ENCODE data around the gene TTI1.
"Not testable (repeated sequence)": the region's sequence is repeated elsewhere in the genome, so short reads cannot be mapped to it uniquely, and the experiment has no call there.

Gene TTI1

DNA sequence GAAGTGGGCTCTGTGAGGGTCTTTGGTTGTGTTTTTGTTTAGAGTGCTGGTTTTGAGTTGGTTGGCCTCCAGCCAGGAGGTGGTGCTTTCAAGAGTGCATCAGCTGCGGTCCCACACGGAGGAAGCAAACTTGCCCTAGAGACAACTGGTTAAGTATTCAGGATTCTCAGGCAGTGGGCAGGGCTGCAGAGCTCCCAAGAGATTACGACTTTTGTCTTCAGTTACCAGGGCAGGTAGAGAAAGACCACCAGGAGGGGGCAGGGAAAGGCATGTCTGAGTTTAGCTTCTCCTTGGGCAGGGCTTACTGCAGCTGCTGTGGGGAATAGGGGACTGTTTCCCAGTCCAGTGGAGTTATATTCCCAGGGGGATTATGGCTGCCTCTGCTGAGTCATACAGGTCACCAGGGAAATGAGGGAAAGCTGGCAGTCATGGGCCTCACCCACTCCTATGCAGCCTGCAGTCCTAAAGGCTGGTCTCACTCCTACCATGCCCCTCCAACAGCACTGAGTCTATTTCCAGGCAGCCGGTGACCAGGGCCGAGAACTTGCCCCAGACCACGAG lies 64.3 kb downstream of the TTI1 start:
- DNase-seq (ENCODE audit: low read depth in 2 of 2) = no peak

DNA sequence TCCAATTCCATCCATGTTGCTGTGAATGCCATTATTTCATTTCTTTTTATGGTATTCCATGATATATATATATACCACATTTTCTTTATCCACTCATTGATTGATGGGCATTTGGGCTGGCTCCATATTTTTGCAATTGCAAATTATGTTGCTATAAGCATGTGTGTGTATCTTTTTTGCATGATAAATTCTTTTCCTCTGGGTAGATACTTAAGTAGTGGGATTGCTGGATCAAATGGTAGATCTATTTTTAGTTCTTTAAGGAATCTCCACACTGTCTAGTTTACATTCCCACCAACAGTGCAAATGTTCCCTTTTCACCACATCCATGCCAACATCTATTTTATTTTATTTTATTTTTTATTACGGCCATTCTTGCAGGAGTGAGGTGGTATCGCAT lies 69.8 kb downstream of the TTI1 start:
- DNase-seq (ENCODE audit: low read depth in 2 of 2) = not testable (repeated sequence)

DNA sequence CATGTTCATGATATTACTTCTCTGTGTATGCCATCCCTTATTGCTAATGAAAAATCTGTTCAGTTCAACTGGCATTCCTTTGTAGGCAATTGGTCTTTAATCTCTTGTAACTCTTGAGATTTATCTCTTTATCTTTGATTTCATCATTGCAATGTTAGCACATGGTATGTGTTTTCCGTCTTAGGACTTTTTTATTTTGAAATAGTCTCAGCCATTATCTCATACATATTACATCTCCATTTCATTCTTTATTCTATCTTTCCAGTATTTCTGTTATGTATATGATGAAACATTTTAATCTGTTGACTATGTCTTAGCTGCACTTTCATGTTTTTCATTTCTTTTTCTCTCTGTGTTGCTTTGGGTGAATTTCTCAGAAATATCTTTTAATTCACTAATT lies 72.2 kb downstream of the TTI1 start:
- DNase-seq (ENCODE audit: low read depth in 2 of 2) = no peak

DNA sequence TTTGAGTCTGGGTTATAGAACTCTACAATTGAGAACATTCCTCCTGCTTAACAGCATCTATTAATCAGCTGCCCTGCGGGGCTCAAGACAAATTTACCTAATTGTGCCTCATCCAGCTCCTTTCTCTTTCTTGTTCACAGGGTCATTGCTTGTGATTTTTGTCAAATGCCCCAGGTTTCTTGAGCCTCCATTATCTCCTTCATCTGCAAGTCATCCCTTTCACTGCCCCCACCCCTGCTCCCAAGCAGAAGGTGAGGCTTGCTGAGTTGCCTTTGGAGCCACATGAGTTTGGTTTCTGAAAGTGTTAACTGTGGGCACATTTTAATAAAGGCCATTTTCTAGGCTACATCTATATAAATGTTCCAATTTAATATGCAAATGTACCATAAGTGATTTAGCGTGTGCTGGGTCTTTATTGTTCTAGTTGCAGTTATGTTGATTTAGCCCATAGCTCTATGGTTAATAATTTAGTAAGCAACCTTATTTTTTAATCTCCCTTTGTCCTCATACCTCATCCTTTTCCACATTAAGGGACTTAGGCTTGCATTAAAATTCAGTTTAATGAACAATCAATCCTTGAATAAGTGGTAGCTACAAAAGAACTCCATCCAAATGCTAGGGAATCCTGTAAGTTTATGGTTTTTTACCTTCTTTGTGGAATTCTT lies 74.3 kb downstream of the TTI1 start:
- no peak for DNase-seq (ENCODE audit: low read depth in 2 of 2)

DNA sequence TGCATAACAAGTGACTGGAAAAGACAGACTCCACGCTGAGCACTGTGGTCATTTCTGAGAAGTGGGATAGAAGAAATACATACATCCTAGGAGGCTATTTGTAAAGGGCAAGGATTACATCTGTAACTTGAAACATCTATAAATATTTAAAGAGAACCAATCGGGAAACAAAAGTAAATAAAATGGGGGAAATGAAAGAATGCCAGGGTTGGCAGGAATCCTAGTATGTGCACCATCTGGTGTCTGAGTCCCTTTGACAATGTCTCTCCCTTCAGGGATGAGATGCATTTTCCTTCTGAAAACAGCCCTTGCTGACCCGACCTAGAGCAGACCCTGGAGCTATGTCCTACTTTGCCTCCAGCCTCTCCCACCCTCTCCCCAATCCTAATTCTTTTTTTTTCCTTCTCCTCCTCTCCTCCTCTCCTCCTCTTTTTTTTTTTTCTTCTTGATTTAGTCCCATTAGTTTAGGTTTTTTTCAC lies 77.1 kb downstream of the TTI1 start:
- DNase-seq (ENCODE audit: low read depth in 2 of 2) = no peak

DNA sequence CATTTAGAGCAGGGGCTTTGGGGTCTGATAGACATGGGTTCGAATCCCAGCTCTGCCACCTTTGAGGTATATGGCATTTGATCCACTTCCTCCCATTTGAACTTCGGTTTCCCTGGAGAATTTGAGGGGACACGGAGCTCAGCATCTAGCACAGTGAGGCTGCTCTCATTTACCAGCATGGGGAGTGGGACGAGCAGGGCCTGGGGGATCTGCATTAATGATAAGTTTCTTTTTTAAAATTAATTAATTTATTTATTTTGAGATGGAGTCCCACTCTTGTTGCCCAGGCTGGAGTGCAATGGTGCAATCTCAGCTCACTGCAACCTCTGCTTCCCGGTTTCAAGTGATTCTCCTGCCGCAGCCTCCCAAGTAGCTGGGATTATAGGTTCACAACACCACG lies 77.7 kb downstream of the TTI1 start:
- DNase-seq (ENCODE audit: low read depth in 2 of 2) = no peak

DNA sequence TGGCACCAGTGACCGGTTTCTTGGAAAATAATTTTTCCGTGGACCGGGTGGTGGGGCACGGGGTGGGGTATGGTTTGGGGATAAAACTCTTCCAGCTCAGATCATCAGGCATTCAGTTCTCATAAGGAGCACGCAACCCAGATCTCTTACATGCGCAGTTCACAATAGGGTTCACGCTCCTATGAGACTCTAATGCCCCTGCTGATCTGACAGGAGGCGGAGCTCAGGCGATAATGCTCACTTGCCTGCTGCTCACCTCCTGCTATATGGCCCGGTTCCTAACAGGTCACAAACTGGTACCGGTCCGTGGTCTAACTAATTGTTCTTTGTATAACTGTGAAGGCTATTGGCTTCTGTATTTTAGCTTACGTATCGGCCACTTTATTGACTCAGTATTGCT lies 78.6 kb downstream of the TTI1 start:
- DNase-seq (ENCODE audit: low read depth in 2 of 2) = no peak

DNA sequence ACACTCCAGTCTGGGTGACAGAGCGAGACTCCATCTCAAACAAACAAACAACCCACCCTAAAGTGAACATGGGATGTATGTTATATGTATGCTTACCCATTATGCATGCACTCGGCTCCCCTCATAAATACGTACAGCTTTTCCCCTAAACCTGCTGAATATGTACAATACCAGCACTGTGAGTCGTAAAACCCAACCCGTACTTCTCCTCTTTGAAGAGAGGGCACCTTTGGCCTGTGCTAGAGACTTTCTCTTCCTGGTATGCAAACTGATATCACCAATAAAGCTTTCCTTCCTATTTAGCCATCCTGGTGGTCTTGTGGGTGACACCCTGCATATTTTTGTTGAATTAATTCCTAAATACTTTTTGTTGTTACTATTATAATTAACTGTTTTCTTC lies 79.1 kb downstream of the TTI1 start:
- no peak for DNase-seq (ENCODE audit: low read depth in 2 of 2)

DNA sequence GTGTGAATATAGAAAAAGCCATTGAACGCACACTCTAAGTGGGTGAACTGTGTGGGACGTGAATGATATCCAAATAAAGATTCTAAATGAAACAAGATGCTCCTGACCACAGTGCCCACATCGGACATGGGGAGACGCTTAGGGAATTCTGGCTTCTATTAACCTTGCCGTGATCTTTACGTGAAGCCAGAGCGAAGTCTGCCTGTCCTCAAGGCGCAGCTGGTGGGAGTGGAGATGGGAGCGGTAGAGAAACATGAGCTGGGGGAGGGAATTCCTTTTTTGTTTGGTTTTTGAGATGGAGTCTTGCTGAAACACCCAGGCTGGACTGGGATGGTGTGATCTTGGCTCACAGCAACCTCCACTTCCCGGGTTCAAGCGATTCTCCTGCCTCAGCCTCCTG lies 84.3 kb downstream of the TTI1 start:
- DNase-seq (ENCODE audit: low read depth in 2 of 2) = no peak

DNA sequence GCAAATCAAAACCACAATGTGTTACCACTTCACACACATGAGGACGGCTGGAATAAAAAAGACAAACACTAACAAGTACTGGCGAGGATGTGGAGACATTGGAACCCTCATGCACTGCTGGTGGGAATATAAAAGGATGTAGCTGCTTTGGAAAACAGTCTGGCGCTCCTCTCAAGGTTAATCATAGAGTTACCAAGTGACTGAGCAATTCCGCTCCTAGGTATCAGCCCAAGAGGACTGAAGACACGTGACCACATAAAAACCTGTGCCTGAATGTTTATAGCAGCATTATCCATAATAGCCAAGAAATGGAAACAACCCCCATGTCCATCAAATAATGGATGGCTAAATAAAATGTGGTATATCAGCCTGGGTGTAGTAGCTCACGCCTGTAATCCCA lies 85.3 kb downstream of the TTI1 start:
- no peak for DNase-seq (ENCODE audit: low read depth in 2 of 2)

DNA sequence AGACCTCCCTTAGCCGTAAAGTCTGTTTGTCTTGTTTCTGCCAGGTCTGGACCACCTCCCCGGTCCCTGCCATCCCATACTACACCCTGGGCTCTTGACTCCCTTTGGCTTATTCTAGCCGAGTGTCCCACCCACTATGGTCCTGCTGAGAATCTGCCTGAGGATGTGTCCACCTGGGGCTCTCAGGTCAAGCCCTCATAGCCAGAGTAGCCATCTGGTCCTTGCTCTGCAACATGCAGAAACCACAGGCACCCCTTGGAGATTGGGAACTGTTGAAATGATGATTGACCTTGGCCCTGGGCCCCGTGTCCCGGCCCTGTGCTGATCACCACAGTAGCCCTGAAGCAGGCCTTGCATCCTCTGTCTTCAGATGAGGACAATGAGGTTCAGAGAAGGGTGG lies 86.3 kb downstream of the TTI1 start:
- DNase-seq (ENCODE audit: low read depth in 2 of 2) = no peak

DNA sequence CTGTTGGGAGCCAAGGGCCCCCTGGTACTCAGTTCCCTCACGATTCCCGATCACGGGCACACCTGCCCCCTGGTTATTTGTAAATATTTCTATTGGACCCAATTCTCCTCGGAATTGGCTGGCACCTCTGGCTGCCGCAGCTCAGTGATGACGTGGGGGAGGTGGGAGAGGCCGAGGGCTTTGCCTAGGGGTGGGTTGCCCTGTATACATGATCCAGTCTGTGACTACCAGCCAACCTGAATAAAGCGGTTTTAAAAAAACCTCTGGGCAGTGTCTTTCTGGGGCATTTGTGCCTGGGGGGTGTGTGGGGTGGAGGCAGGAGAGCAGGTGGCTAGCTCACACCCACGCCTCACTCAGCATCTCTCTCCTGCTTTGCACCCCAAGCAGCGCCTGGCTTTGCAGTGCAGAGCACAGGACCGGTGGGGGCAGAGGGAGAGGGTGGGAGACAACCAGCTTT lies 88.1 kb downstream of the TTI1 start:
- DNase-seq (ENCODE audit: low read depth in 2 of 2) = no peak

DNA sequence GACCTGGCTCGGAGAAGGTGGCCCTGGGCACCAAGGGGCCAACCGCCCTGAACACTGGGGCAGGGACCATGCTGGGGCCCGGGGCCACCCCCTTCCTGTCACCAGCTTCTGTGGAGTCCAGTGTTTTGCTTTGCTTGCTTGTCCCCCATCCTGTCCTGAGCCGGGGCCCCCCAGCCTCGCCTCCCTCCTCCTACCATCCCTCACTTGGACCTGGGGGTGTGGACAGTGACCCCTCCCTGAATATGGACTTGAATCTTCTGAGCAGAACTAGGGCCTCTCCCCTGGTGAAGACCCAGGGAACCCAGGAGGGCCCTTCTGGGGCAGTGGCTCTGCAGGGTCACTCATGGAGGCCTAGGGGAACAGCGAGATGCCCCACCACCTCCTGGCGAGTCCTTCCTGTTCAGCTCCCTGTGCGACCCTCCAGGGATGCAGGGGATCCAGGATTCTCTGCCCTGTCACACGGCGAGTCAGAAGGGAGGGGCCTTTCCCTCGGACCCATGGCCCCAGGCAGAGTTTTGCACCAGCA lies 88.7 kb downstream of the TTI1 start:
- DNase-seq (ENCODE audit: low read depth in 2 of 2) = no peak

DNA sequence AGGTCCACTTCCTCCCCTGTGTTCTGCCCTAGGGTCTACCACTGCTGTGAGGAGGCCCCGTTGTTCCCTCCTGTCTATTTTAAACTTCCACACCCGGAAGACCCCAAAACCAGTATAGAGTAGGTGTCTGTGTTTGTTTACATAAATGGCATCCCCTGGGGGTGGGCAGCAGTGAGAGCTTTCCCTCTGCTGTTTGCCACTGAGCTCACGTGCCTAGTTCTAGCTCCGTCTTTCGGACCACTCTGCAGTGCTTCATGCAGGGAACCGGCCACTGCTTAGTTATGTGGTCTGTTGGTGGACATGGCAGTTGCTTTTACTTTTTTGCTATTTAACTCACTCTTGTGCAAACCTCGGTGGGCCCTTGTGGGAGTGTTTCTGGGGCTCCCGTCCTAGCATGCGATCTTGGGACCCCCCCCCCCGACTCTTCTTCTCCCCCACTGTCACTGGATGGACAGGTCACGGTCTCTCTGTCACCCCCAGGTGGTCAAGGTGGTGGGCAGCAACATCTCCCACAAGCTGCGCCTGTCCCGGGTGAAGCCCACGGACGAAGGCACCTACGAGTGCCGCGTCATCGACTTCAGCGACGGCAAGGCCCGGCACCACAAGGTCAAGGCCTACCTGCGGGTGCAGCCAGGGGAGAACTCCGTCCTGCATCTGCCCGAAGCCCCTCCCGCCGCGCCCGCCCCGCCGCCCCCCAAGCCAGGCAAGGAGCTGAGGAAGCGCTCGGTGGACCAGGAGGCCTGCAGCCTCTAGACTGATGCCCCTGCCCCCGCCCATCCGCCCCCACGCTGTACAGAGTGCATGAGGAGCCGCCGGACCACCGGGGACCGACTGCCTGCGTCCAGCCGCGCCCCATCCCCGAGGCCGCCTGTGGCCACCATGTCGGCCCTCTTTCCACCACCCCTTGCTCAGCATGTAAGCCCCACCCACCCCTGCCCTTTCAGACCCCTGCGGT lies 89.5 kb downstream of the TTI1 start:
- no peak for DNase-seq (ENCODE audit: low read depth in 2 of 2)

DNA sequence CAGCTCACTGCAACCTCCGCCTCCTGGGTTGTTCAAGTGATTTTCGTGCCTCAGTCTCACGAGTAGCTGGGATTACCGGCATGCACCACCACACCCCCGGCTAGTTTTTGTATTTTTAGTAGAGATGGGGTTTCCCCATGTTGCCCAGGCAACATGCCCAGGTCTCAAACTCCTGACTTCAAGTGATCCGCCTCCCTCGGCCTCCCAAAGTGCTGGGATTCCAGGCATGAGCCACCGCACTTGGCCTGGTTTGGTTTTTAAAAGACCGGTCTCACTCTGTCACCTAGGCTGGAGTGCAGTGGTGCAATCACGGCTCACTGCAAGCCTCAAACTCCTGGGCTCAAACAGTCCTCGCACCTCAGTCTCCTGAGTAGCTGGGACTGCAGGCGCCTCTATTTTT lies 90.2 kb downstream of the TTI1 start:
- no peak for DNase-seq (ENCODE audit: low read depth in 2 of 2)

DNA sequence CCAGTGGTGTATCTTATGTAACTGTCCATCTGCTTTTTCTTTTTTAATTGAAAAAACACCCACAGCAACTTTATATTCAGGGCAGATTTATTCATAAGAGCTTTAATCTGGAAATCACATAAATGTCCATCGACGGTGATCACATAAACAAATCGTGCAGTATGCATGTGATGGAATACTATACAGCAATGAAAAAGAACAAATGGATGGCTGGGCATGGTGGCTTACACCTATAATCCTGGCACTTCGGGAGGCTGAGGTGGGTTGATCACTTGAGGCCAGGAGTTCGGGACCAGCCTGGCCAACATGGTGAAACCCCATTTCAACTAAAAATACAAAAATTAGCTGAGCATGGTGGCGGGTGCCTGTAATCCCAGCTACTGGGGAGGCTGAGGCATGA lies 91.3 kb downstream of the TTI1 start:
- DNase-seq (ENCODE audit: low read depth in 2 of 2) = no peak

DNA sequence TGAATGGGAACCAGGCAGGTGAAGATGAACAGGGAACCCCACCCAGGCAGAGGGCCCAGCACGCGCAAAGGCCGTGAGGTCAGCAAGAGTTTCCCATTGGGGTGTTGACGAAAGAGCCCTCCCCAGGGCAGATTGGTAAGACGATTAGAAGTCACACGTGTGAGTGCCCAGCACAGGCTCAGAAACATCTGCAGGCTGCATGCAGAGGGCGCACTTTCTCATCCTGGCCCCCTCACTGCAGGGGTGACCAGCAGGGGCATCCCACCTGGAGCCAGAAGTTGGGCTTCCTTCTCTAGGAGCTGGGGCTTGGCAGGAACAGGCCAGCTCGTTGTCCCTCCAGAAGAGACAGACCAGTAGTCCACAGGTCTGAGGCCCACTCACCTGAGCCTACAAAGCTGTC lies 91.9 kb downstream of the TTI1 start:
- DNase-seq (ENCODE audit: low read depth in 2 of 2) = no peak

DNA sequence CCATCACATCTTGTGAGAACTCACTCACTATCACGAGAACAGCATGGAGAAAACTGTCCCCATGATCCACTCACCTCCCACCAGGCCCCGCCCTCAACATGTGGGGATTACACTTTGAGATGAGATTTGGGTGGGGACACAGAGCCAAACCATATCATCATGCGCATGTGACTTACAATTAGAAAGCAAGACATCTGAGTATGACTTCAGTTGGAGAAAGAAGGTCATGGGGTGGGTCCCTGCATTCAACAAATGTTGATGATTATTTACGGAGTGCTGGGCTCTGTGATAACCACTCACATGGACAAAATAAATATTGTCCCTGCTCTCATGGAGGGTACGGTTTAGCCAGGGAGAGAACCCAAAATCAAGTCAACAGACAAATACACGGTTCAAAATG lies 92.4 kb downstream of the TTI1 start:
- DNase-seq (ENCODE audit: low read depth in 2 of 2) = no peak

DNA sequence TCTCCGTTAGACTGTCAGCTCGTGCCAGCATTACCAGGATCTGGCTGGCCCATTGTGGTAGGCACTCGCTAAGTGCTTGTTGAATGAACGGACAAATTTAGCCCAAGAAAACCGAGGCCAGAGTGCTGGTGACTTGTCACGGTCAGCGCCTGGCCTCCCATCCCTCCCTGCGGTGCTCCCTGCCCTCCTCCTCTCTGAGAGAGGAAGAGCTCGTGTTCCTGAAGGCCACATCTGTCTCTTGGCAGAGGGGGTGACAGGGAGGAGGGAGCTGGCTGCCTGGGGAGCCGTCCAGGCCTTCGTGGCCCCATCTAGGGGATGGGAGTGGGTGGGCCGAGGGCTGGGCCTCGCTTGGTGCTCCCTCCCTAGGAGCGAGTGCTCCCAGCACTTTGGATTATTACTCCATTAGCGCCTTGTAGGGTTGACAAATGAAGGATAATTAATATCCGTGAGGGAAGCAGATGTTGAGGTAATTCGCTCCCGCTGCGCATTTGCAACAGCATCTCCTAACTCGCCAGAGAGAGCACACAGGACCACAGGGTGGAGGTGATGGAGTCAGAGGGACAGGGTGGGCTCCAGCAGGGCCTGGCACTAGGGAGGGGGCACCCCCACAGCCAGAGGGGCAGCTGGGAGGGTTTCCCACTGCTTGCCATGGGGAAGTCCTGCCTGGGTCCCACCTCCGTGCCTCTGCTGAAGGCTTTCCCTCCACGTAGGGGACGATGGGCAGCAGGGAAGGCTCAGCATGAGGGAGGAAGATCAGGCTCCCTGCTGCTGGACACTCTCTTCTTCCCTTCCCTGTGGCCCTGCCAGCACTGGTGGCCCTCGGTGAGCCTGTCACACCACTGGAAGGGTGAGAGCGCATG lies 93.3 kb downstream of the TTI1 start:
- no peak for DNase-seq (ENCODE audit: low read depth in 2 of 2)

DNA sequence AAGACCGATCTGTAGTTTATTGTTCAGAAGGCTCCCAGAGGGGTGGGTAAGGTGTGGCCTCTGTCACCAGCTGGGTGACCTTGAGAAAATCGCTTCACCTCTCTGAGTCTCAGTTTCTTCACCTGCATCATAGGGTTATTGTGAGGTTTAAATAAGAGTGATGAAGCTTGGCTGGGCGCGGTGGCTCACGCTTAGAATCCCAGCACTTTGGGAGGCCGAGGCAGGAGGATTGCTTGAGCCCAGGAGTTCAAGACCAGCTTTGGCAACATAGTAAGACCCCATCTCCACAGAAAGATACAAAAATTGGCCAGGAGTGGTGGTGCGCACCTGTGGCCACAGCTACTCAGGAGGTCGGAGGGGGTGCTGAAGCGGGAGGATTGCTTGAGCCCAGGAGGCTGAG lies 94.3 kb downstream of the TTI1 start:
- no peak for DNase-seq (ENCODE audit: low read depth in 2 of 2)

DNA sequence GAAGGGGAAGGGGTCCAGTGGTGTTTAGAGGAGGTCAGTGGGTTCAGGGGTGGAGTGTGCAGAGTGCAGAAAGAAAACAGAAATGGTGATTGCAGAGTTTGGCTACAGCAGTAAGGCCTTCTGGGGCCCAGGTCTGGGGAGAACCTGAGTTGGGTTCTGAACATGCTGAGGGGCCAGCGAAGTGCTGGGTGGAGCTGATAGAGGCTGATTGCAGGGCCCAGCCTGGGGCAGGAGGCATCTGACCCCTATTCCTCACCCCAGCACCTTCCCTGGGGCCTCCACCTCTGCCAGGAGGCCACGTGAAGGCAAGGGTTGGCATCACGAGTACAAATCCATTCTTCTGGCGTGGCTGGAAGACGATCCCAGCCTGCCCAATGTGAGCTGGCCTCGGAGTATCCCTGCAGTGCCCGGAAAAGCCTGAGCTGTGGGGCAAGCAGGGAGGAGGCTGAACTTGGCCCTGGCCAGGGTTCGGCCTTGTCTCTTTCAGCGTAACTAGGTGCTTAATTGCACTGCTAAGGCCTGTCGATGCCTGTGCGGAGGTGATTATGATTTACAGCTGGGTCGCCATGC lies 95.0 kb downstream of the TTI1 start:
- DNase-seq (ENCODE audit: low read depth in 2 of 2) = no peak
